HCT116 (cell line): Measurements from ENCODE around the gene CROCC. TPM values are rescaled to one million over a fixed set of nuclear protein-coding genes. Genes with fewer than 3 reads are reported as not detected.

ENCODE experiments used
- ATAC-seq: fragments of 200-7000 bp; cut with Tn5 transposase; 2 replicates; pipeline ENCODE4 v1.9.1; 2020; ENCODE audit warnings: mild to moderate bottlenecking, moderate library complexity
- BruUV-seq: library from RNA; stranded (reverse); fragments of 400-500 nt; replicated peaks from 2 replicates; lab custom pipeline; 2021; lab: Mats Ljungman, UMichigan
- CTCF ChIA-PET: fragments of 300-600 bp; sonication (Branson Sonifier 250); formaldehyde crosslinking; loops from one replicate; lab custom pipeline; 2021; ENCODE audit warnings: antibody characterized with exemption; lab: Charles Lee
- POLR2A ChIA-PET: fragments of 300-600, 350-600 bp; sonication (Branson Sonifier 250); formaldehyde crosslinking; loops from one replicate; lab custom pipeline; 2021; ENCODE audit warnings: antibody characterized with exemption; lab: Charles Lee
- RAD21 ChIA-PET, 2 experiments: fragments of 300-600 bp; sonication (Branson Sonifier 250); formaldehyde crosslinking; loops; one replicate each; lab custom pipeline; 2023; ENCODE audit warnings: low total read pairs in 2 of 2; ENCODE audit not compliant: uncharacterized antibody in 2 of 2, unreplicated experiment in 2 of 2, low non-redundant PET in 1 of 2; lab: Charles Lee
- DNase-seq: peaks from one replicate; pipeline ENCODE4 v3.0.0-alpha.2; 2010; ENCODE audit warnings: low read depth, low spot score
- H2AFZ ChIP-seq: fragments of 200-600 bp; shearing (Covaris generic), sonication (generic); 2 replicates; pipeline ENCODE4 v1.6.1; 2017; ENCODE audit warnings: low read depth, mixed run types, mixed read lengths, antibody characterized with exemption, low read length; ENCODE audit not compliant: poor library complexity, severe bottlenecking
- H3K27ac ChIP-seq: 2 replicates; pipeline ENCODE4 v1.5.1; 2012; ENCODE audit warnings: low read depth, low read length
- H3K27me3 ChIP-seq: fragments of 200-600 bp; sonication (generic); 2 replicates; pipeline ENCODE4 v1.6.1; 2016; ENCODE audit warnings: mixed run types, low read length, mixed read lengths; ENCODE audit not compliant: insufficient read depth
- H3K36me3 ChIP-seq, 2 experiments: fragments of 200-500 bp in 1 of 2; fragments of 200-600 bp in 1 of 2; sonication (Bioruptor generic) in 1 of 2; sonication (generic) in 1 of 2; 2 replicates each; pipeline versions ENCODE4 v1.5.1 to v1.6.1; 2014 to 2016; ENCODE audit warnings: low read length in 2 of 2, inconsistent platforms in 1 of 2, mixed read lengths in 1 of 2, mixed run types in 1 of 2; ENCODE audit not compliant: insufficient read depth in 2 of 2, control insufficient read depth in 1 of 2
- H3K4me1 ChIP-seq, 2 experiments: fragments of 200-600 bp in 1 of 2; sonication (generic) in 1 of 2; 2 replicates each; pipeline versions ENCODE4 v1.5.1 to v1.6.1; 2012 to 2017; ENCODE audit warnings: low read length in 2 of 2, inconsistent platforms in 1 of 2, mild to moderate bottlenecking in 1 of 2, mixed read lengths in 1 of 2, mixed run types in 1 of 2, moderate library complexity in 1 of 2; ENCODE audit not compliant: insufficient read depth in 2 of 2, control insufficient read depth in 1 of 2
- H3K4me2 ChIP-seq: fragments of 200-600 bp; sonication (generic); 2 replicates; pipeline ENCODE4 v1.6.1; 2017; ENCODE audit warnings: mixed run types, low read length, mixed read lengths
- H3K4me3 ChIP-seq, 2 experiments: fragments of 200-600 bp in 1 of 2; sonication (generic) in 1 of 2; replicated peaks in 1 of 2; 2 replicates each; pipeline ENCODE4 v1.5.1; 2011 to 2016; ENCODE audit warnings: low read length in 2 of 2, control low read depth in 1 of 2, low read depth in 1 of 2, mild to moderate bottlenecking in 1 of 2, mixed read lengths in 1 of 2, mixed run types in 1 of 2
- H3K79me2 ChIP-seq: fragments of 200-600 bp; sonication (generic); 2 replicates; pipeline ENCODE4 v1.6.1; 2017; ENCODE audit warnings: mild to moderate bottlenecking, mixed run types, low read length, moderate library complexity, mixed read lengths; ENCODE audit not compliant: insufficient read depth
- H3K9ac ChIP-seq: fragments of 200-600 bp; sonication (generic); 2 replicates; pipeline ENCODE4 v1.6.1; 2016; ENCODE audit warnings: low read length, mixed read lengths
- H3K9me2 ChIP-seq: fragments of 200-600 bp; sonication (generic), shearing (Covaris generic); 2 replicates; pipeline ENCODE4 v1.6.1; 2017; ENCODE audit warnings: mixed run types, mild to moderate bottlenecking, moderate library complexity; ENCODE audit not compliant: insufficient read depth
- H3K9me3 ChIP-seq, 2 experiments: fragments of 200-500 bp in 1 of 2; fragments of 200-600 bp in 1 of 2; sonication (Bioruptor generic) in 1 of 2; sonication (generic) in 1 of 2; 2 replicates each; pipeline ENCODE4 v1.6.1; 2014 to 2017; ENCODE audit warnings: low read length in 2 of 2, mixed read lengths in 2 of 2, inconsistent platforms in 1 of 2, low read depth in 1 of 2, mild to moderate bottlenecking in 1 of 2, mixed run types in 1 of 2, moderate library complexity in 1 of 2; ENCODE audit not compliant: control insufficient read depth in 1 of 2, insufficient read depth in 1 of 2
- H4K20me1 ChIP-seq: fragments of 200-600 bp; sonication (generic), shearing (Covaris generic); 2 replicates; pipeline ENCODE4 v1.6.1; 2017; ENCODE audit warnings: mixed run types, mild to moderate bottlenecking, moderate library complexity; ENCODE audit not compliant: insufficient read depth
- CBX3 ChIP-seq: IDR thresholded peaks from 2 replicates; pipeline ENCODE4 v1.6.1; 2012; ENCODE audit warnings: low read depth
- CEBPB ChIP-seq: IDR thresholded peaks from 2 replicates; pipeline ENCODE4 v1.6.1; 2012; ENCODE audit warnings: low read depth
- ELF1 ChIP-seq: IDR thresholded peaks from 2 replicates; pipeline ENCODE4 v1.6.1; 2012; ENCODE audit warnings: low read depth, borderline replicate concordance
- FOSL1 ChIP-seq: IDR thresholded peaks from 2 replicates; pipeline ENCODE4 v1.6.1; 2012; ENCODE audit warnings: low read depth
- JUND ChIP-seq: IDR thresholded peaks from 2 replicates; pipeline ENCODE4 v1.6.1; 2012
- POLR2A ChIP-seq: IDR thresholded peaks from 2 replicates; pipeline ENCODE4 v1.7.0; 2011; ENCODE audit warnings: borderline replicate concordance; ENCODE audit not compliant: insufficient read depth, insufficient read length; ENCODE audit errors: extremely low read depth
- RAD21 ChIP-seq: IDR thresholded peaks from 2 replicates; pipeline ENCODE4 v1.6.1; 2012; ENCODE audit warnings: low read depth, mild to moderate bottlenecking
- SP1 ChIP-seq: IDR thresholded peaks from 2 replicates; pipeline ENCODE4 v1.6.1; 2012; ENCODE audit warnings: low read depth
- ZBTB33 ChIP-seq: IDR thresholded peaks from 2 replicates; pipeline ENCODE4 v1.6.1; 2011; ENCODE audit warnings: mild to moderate bottlenecking, low read length, moderate library complexity; ENCODE audit not compliant: insufficient replicate concordance; ENCODE audit errors: extremely low read depth
- ZFX ChIP-seq: fragments of 450-650 bp; IDR thresholded peaks from 2 replicates; pipeline ENCODE4 v1.6.1; 2017
- ZNF274 ChIP-seq: fragments of 200-500 bp; sonication (Bioruptor generic); IDR thresholded peaks from 2 replicates; pipeline ENCODE4 v1.6.1; 2014; ENCODE audit warnings: mild to moderate bottlenecking, low read depth, low read length, inconsistent platforms
- intact Hi-C: fragments of 100-400 bp; cut with micrococcal nuclease; formaldehyde crosslinking; loops from 2 replicates; pipeline ENCODE4 v1.10.0; 2022
- total RNA-seq: library from RNA; stranded (reverse); gene quantifications from one replicate; pipeline ENCODE4 v1.2.1, GENCODE V29; 2021; ENCODE audit not compliant: unreplicated experiment
- TF ChIP-seq, protein P1 (sequence below): IDR thresholded peaks from 2 replicates; pipeline ENCODE4 v1.6.1; 2012; ENCODE audit warnings: low read depth

Gene CROCC
- total RNA-seq, 1 experiment from 2014 or later, result 30.1 TPM

- TF ChIP-seq ZBTB33 (no peak), SP1 (no peak), ZNF274 (no peak), FOSL1 (no peak), RAD21 (no peak)
- TF ChIP-seq, protein P1, sequence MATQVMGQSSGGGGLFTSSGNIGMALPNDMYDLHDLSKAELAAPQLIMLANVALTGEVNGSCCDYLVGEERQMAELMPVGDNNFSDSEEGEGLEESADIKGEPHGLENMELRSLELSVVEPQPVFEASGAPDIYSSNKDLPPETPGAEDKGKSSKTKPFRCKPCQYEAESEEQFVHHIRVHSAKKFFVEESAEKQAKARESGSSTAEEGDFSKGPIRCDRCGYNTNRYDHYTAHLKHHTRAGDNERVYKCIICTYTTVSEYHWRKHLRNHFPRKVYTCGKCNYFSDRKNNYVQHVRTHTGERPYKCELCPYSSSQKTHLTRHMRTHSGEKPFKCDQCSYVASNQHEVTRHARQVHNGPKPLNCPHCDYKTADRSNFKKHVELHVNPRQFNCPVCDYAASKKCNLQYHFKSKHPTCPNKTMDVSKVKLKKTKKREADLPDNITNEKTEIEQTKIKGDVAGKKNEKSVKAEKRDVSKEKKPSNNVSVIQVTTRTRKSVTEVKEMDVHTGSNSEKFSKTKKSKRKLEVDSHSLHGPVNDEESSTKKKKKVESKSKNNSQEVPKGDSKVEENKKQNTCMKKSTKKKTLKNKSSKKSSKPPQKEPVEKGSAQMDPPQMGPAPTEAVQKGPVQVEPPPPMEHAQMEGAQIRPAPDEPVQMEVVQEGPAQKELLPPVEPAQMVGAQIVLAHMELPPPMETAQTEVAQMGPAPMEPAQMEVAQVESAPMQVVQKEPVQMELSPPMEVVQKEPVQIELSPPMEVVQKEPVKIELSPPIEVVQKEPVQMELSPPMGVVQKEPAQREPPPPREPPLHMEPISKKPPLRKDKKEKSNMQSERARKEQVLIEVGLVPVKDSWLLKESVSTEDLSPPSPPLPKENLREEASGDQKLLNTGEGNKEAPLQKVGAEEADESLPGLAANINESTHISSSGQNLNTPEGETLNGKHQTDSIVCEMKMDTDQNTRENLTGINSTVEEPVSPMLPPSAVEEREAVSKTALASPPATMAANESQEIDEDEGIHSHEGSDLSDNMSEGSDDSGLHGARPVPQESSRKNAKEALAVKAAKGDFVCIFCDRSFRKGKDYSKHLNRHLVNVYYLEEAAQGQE, result no peak
- TF ChIP-seq, all 23 proteins: peak for 0
Measured at GRCh38 chr1:16989676-16990391, 68.1 kb downstream of the CROCC start (continued).

DNA sequence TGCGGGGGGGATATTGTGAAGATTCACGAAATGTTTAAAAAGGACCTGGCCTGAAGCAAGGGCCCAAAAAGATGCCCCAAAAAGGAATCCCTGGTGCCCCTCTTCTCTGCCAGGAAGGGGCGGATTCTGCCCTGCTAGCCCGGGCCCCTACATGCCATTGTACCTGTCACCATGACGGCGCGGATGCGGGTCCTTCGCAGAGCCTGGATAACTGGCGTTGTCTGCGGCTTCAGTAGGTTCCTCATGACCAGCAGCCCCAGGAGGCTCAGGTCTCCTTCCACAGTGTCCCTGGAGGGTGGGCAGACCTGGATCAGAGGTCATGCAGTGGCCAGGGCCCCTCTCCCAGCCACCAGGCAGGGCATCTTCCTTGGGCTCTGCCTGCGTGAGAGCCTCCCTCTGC lies 69.8 kb downstream of the CROCC start:
- ATAC-seq (no peak), DNase-seq (no peak)
- Histone ChIP-seq H2AFZ (no peak overlapping the region), H3K4me3 (no peak overlapping the region), H3K9ac (no peak overlapping the region), H3K9me3 (no peaks in the 10 kb centered on the region), H4K20me1 (no peaks in the 10 kb centered on the region), H3K4me2 (no peak overlapping the region), H3K79me2 (no peaks in the 10 kb centered on the region), H3K9me2 (no peaks in the 10 kb centered on the region), H3K4me1 (no peaks in the 10 kb centered on the region), H3K27ac (no peak overlapping the region), H3K36me3 (peaks cover 0 to 3% of the 10 kb centered on the region in 2 experiments; a peak in 1 of 4 replicates), H3K27me3 (no peaks in the 10 kb centered on the region)
- ChIA-PET POLR2A (no interaction called here), CTCF (no interaction called here), RAD21 (no interaction called here)
- intact Hi-C loops, result no loop called here
- no TSS peak for BruUV-seq
- no peak for TF ChIP-seq JUND
- TF ChIP-seq CEBPB, result no peak
- no peak for TF ChIP-seq CBX3
- no peak for TF ChIP-seq POLR2A
- TF ChIP-seq ZFX, result no peak
- no peak for TF ChIP-seq RAD21
- no peak for TF ChIP-seq SP1
- no peak for TF ChIP-seq ELF1
